Fibroblast of mammary gland (primary cell): ENCODE data around the gene PDE3B.
"Not testable (repeated sequence)": the region's sequence is repeated elsewhere in the genome, so short reads cannot be mapped to it uniquely, and the experiment has no call there.

Experiments
- DNase-seq: peaks from one replicate; pipeline ENCODE4 v3.0.0-alpha.2; 2010; ENCODE audit warnings: low read depth
- H3K4me3 ChIP-seq: 2 replicates; pipeline ENCODE4 v1.5.1; 2011; ENCODE audit warnings: low read depth, mild to moderate bottlenecking, low read length, moderate library complexity; ENCODE audit not compliant: control insufficient read depth
- CTCF ChIP-seq: conservative IDR thresholded peaks from 2 replicates; pipeline ENCODE4 v1.5.1; 2011; ENCODE audit warnings: low read depth, low read length, inconsistent platforms; ENCODE audit not compliant: control insufficient read depth, insufficient read depth

PDE3B gene

GRCh38 chr11:14858404-14858803 is 214.8 kb downstream of the PDE3B start:
- no peak for DNase-seq
- no peak for TF ChIP-seq CTCF
- no peak overlapping the region for H3K4me3 ChIP-seq

- TF ChIP-seq CTCF: no peak
- H3K4me3 ChIP-seq: no peak overlapping the region
- DNase-seq: no peak
These were observed 216.9 kb downstream of the PDE3B start for GRCh38 chr11:14860511-14860910.

- no peak for DNase-seq
- no peak overlapping the region for H3K4me3 ChIP-seq
- TF ChIP-seq CTCF: no peak
These were observed 218.1 kb downstream of the PDE3B start for GRCh38 chr11:14861680-14862079.

GRCh38 chr11:14863775-14864174 is 220.2 kb downstream of the PDE3B start:
- DNase-seq: not testable (repeated sequence)

GRCh38 chr11:14872032-14872431 is 228.4 kb downstream of the PDE3B start:
- DNase-seq: no peak
- TF ChIP-seq CTCF: no peak
- no peak overlapping the region for H3K4me3 ChIP-seq

More at GRCh38 chr11:14863775-14864174, 220.2 kb downstream of the PDE3B start:
- H3K4me3 ChIP-seq: not testable (repeated sequence)

GRCh38 chr11:14873632-14874031 is 230.0 kb downstream of the PDE3B start:
- H3K4me3 ChIP-seq: no peak overlapping the region
- no peak for TF ChIP-seq CTCF
- DNase-seq: no peak

GRCh38 chr11:14875163-14875562 is 231.6 kb downstream of the PDE3B start:
- TF ChIP-seq CTCF: no peak
- DNase-seq: no peak
- no peak overlapping the region for H3K4me3 ChIP-seq
